PFSK-1 (cell line): ENCODE data around the gene SKOR2.

Source experiments
- FOXP2 ChIP-seq: optimal IDR thresholded peaks from 2 replicates; pipeline ENCODE3; 2011; ENCODE audit warnings: borderline replicate concordance, control low read depth, inconsistent platforms; ENCODE audit not compliant: insufficient read depth; ENCODE audit errors: extremely low read length, extremely low read depth
- POLR2AphosphoS5 ChIP-seq: IDR thresholded peaks from 2 replicates; pipeline ENCODE4 v1.6.1; 2012; ENCODE audit warnings: low read depth, mild to moderate bottlenecking, control low read depth, low read length, moderate library complexity
- REST ChIP-seq, 2 experiments: IDR thresholded peaks; 2 replicates each; pipeline versions ENCODE4 v1.6.1 to v1.8.0; 2011 to 2012; ENCODE audit warnings: low read depth in 2 of 2, low read length in 2 of 2, control low read depth in 1 of 2, inconsistent platforms in 1 of 2, mild to moderate bottlenecking in 1 of 2, moderate library complexity in 1 of 2; ENCODE audit not compliant: insufficient read depth in 1 of 2
- SIN3A ChIP-seq: IDR thresholded peaks from 2 replicates; pipeline ENCODE4 v1.6.1; 2012; ENCODE audit warnings: mild to moderate bottlenecking, low read length, moderate library complexity, borderline replicate concordance; ENCODE audit not compliant: insufficient read depth
- TAF1 ChIP-seq: IDR thresholded peaks from 2 replicates; pipeline ENCODE4 v1.6.1; 2012; ENCODE audit warnings: low read length, control low read depth, borderline replicate concordance; ENCODE audit not compliant: insufficient read depth

DNA sequence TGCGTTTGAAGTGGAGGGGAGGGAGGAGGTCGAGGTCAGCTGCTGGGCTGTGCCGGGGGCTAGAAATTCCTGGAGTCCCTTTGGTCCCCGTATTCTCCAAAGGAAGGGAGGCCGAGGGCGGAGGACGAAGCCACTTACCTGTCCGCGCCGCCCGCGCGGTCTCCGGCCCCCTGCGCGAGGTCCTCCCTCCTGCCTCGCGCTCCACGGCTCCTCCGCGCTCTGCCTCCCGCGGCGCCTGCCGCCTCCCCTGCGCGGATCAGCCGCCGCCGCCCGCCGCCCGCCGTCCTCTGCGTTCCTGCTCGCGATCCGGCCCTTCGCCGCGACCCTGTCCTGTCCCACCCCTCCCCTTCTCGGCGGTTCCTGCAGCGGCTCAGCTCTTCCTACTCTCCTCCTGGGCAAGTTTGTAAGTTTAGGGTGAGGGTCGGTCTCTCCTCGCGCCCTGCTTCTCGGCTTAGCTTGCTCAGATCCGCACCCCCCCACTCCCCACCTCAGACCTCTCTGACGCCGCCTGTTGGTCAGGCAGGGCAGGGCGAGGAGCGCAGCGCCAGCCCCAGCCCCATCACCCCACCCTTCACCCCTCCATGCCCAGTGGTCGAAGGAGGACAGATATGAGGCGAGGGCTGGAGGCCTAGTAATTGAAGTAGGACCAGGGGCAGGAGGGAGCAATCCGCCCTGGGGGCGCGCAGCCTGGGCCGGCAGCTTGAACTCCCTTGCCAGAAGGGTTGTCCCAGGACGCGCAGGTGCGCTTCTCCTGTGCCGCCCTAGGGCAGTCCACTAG is 9.7 kb upstream of the SKOR2 start:
- TF ChIP-seq REST (IDR thresholded peaks at IDR 0.05; ENCODE audit: insufficient read depth in 1 of 2, low read depth in 2 of 2, low read length in 2 of 2) = no peak
- TF ChIP-seq POLR2AphosphoS5 = no peak
- TF ChIP-seq TAF1 = no peak
- no peak for TF ChIP-seq SIN3A
- TF ChIP-seq FOXP2 = no peak
